GM19455 (cell line): ENCODE data around the gene PFKFB2.
"Not testable (repeated sequence)": the region's sequence is repeated elsewhere in the genome, so short reads cannot be mapped to it uniquely, and the experiment has no call there.

Experiments
- ATAC-seq: cut with Tn5 transposase; IDR thresholded peaks from one replicate; pipeline ENCODE4 v1.9.1; 2021; ENCODE audit not compliant: unreplicated experiment

Gene PFKFB2

DNA sequence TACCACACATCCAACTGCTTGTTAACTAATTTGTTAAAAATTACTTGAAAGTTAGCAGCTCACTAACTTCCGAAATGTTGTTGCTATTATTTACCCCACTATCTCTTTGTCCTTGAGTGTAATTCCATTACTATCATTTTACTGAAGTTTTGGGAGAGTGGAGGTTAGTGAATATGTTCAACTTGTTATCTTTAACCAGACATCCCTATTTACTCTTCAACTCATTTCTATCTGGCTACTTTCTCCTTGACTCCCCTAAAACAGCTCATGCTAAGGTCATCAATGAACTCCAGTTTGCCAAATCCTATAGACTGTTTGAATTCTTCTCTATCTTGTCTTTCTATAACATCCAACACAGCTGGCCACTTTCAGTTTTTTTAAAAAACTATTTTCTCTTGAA lies 16.2 kb upstream of the PFKFB2 start:
- no peak for ATAC-seq

DNA sequence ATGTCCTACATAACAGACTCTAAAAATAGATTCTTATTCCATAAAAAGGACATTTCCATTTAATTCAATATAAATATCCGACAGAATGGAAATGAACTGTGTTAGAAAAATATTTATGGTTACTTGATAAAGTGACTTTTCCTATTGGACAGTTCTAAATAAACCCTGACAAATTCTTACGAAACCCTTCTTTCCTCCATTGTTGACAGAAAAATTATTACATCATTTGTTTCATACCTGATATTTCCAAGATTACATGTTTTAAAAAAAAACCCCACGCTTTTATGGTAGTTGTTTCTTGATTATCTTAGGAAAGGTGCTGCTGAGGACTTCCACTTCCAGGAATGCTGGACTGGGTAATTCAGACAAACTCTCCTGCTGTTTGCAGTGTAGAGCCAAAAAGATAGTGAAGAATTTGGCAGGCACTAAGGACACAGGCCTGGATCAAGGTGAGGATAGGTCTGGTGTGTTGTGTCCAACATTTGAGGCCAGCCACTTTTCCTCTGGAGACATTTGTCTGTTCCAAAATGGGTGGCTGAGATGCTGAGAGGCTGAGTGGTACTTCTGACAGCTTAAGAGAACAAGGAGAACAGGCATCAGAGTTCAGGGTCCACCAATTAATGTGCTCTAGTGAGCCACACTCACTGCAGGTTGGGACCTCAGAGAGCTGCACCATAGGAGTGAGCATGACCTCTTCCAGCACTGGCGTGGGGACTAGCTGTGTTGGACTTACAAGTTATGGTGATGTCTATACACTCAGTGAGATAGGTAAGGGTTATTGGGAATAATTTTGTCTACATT lies 13.5 kb upstream of the PFKFB2 start:
- ATAC-seq = no peak

DNA sequence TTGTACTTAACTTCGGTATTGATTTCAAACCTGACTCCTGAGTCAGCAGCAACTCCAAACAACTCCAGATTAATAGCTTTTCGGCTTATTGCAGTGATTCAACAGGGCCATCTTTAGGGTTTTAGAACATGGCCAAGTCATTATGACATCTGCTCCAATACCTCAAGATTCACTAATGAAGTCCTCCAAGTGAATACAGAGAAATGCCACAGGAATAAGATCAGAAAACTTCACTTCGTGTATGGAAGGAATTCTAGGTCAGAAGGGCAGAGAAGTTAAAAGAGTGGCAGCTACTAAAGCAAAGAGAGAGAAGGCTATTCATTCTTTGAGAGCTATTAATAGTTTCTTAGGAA lies 12.9 kb upstream of the PFKFB2 start:
- no peak for ATAC-seq

DNA sequence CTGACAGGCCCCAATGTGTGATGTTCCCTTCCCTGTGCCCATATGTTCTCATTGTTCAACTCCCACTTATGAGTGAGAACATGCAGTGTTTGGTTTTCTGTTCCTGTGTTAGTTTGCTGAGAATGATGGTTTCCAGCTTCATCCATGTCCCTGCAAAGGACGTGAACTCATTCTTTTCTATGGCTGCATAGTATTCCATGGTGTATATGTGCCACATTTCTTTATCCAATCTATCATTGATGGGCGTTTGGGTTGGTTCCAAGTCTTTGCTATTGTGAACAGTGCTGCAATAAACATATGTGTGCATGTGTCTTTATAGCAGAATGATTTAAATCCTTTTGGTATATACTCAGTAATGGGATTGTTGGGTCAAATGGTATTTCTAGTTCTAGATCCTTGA lies 11.7 kb upstream of the PFKFB2 start:
- not testable (repeated sequence) for ATAC-seq

DNA sequence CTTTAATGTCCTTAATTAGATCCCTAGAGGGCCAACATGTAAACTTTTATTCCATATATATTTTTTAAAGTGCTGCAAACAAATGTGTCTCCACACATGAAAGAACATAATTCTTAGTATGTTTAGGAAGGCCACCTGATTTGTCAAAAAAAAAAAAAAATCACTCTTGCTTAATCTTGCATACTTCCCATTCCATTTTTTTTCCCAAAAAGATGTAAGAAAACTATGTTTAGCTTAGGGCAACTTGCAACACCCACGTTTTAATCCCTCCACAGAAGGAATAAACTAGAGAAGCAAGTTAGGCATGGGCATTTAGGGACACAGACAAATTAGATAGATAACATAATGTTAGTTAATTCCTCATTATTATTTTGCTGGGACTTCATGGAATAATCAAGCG lies 7.6 kb upstream of the PFKFB2 start:
- no peak for ATAC-seq

DNA sequence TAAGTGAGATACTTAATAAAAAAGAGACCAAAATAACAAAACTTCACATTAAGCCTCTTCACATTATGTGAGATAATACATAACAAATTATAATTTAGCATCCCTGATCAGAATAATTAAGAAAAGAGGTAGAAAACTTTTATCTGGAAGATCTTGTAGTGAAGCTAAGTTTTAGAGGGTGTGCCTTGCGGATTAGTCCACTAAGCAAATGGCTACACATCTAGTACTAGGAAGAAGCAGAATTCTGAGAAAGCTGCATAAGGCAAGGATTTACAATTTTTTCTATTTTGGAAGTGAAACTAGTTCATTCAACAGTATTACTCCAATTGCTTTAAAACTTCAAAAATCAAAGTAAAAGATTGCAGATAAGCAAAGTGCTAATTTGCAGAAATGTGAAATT lies 5.6 kb upstream of the PFKFB2 start:
- ATAC-seq = no peak

DNA sequence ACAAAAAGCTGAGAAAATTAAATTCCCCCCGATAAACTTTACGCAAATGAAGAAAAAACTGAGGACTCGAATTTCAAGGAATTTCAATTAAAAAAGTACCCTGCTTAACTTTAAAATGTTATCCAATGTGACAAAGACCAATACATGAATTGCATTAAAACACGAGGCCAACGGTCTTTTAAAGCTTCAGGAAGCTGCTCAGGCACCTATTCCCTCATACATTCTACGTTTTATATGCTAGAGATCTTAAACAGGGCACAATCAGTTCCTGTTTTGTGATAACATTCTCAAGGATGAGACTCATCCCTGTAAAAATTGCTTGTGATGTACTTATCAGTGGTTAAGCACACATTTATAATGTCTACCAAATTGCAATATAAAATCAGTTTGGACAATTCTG lies 5.0 kb upstream of the PFKFB2 start:
- ATAC-seq = no peak

DNA sequence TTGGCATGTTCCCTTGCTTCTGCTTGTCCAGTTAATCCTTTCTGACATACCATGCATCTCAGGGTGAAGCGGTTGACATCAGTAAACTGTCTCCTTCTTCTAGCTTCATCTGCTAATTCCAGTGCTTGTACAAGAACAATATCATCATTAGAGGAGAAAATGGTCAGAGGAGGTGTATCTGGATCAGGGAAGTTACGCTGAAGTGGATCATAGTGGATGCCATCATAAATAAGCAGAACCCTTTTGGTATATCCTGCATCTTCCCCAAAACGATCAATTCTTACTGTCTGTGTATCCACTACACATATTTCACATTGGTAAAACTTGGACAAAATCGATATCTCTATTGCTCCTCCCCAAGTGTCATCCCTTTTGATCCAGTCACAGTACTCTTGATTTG lies 4.0 kb upstream of the PFKFB2 start:
- ATAC-seq = no peak

DNA sequence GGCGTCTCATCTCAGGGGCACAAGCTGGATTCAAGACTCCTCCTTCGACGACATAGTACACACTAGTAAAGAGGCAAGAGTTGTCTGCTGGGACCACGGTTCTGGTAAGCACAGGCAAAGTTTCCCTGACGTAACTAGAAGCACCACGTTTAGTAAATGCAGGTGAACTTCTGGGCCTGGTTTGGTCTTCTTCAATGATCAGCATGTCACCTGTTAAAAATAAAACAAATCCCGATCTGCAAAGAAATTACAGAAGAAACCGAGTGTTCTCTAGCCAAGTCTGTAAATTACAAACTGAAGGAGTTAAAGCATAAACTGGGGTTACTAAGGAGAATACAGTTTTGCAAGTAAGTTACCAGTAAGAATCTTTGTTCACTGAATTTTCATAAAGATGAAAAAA lies 3.6 kb upstream of the PFKFB2 start:
- no peak for ATAC-seq

DNA sequence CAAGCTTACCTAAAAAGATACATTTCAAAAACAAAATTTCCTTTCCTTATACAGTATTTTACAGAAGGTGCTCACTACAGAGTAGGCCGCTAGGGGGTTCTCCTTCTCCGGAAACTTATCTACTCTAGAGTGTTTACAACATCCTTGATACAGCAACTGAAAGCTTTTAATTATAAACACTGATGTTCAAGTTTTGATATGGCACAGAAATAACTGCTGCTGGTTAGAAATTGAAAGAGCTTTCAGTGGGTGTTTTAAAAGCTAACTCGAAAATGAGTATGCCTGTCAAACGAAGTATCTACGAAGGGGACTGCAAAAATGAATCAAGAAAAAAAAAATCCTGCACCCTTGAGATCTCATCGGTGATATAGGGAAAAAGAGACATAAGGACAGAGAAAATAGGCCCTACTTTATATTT lies 3.1 kb upstream of the PFKFB2 start:
- peak; percentile 32 for ATAC-seq

DNA sequence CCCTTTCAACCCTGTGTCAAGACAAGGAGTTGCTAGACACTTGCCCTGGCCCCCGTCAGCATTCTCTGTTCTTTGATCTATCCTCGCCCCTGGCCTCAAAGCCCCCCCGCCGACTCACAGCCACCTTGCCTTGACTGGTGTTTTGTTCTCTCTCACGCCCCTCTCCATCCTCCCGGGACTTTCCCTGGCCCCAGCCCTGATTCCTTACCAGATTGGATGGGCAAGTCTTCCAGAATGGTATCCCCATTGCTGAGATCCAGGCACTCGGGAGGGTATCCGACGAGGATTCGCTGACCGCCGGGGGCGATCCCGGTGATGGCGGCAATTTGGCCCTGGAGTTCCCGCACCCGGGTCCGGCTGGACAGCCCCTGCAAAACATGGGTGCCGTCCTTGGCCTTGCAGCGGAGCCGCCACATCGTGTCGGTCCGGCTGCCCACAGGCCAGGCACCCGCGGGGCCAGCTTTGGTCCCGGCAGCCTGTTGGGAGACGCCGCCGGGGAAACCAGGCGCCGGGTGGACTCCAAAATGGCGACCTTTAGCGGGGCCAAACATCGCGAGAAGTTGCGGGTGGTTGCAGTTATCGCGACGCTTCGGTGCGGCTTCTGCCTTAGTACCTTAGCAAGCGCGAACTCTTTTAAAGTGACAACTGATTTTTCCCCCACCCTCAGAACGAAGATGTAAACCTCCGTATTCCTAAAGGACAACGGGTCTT lies 2.4 kb upstream of the PFKFB2 start:
- ATAC-seq = peak; percentile 47

DNA sequence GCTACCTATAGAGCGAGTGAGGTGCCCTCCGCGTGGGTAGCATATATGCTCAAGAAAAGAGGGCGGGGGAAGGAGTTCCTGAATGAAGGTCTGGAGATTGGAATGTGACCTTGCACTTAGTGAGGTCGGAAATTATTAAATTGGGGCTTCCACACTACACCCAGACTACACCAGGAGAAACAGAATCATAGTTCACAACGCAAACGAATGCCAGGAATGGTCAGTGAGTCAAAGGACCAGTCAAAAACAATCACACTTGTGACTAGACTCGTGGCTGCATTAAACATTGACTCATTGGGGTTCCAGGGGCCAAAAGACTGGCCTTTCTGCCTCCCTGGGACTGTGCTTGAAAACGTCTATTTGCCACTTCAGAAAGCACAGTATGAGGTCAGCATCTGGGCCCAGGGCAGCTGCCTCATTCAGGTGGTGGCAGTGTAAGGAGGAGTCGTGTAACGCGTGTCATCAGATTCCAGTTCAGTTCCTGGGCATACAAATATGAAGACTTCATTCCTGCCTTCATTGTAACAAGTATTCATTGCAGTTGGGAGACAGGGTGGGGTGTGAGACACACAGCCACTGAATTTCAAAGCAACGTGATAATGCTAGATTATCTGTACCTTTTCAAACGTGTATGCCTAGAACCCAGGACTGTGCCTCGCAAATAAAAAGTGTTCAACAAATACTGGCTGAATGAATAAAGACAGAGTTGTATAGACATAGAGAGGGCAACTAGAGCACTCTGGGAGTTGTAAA lies 1.7 kb upstream of the PFKFB2 start, which contains the start of gene YOD1:
Gene YOD1, minus strand, starts transcription at position 18 of the 753 bp plus-strand sequence. CDS start 178 bp downstream, outside the sequence.
- ATAC-seq = no peak

DNA sequence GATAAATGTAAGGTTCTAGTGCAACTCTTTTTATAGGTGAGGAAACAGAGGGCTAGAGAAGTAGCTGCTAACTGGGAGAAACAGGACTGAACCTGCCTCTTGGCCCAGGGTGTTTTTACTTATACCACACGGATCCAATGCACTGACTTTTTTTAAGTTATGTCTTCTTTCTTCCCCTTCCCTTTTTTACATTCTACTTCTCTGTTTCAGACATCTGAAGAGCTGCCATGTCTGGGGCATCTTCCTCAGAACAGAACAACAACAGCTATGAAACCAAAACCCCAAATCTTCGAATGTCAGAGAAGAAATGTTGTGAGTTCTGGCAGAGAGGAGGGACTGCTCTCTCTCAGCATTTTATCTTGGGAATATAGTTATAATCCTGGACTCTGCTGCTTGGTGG lies 1.4 kb downstream of the PFKFB2 start:
- no peak for ATAC-seq

DNA sequence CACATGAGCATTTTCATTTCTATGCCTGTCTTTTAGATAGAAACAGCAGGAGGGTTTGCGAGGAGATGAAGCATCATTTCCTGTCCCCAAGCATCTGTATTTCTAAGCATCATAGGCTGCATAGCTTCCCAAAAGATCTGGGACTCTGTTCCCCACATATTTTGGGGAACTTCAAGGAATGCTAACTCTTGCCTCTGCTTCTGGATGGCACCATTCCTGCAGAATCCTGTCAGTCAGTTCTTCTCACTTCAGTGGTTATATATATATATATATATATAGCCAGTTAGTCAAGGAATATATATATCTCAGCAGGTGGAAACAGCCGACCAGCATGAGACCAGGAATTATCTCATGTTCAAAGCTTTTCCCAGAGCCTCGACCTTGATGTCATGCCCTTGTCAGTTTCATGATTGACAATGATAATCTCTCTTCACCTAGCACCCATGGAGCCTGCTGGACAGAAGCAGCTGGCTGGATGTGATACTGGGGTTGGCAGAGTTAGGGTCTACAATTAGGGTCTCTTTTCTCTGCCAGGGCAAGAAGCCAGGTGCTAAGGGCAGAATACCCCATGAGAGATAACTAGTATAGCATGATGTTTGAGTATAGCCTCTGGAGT lies 2.4 kb downstream of the PFKFB2 start:
- no peak for ATAC-seq

DNA sequence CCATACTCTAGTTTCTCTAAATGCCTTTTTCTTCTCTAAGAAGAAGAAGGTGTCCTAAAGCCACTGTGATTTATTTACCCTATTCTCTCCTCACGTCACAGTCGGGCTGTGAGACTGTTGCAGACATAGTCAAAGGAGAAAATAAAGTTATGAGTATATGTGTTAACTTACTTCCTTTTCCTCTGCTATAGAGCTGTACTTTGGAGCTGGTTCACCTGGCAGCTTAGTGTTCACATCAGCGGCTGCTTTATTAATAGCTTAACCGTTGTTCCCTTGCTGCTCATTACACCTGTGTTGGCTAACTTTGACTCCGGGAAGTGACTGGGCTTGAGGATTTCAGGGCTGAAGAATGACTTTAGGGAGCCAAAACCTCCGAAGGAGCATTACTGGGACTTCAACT lies 3.6 kb downstream of the PFKFB2 start:
- ATAC-seq = no peak

DNA sequence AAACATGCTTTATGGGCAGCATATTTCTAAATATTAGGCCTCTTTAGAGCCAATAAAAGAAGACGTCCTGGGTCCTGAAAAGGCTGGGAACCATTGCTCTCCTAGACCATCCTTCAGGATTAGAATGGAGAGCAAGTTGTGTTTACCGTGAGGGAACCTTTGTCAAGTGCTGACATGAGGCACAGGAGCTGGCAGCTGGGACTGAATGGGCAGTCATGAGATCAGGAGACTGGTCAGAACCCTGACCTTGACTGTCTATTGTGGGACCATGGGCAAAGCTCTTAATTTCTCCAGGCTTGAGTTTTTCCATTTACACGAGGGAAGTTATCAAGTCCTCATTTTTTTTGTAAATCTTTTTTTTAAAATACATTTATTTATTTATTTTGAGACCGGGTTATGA lies 5.2 kb downstream of the PFKFB2 start:
- no peak for ATAC-seq

DNA sequence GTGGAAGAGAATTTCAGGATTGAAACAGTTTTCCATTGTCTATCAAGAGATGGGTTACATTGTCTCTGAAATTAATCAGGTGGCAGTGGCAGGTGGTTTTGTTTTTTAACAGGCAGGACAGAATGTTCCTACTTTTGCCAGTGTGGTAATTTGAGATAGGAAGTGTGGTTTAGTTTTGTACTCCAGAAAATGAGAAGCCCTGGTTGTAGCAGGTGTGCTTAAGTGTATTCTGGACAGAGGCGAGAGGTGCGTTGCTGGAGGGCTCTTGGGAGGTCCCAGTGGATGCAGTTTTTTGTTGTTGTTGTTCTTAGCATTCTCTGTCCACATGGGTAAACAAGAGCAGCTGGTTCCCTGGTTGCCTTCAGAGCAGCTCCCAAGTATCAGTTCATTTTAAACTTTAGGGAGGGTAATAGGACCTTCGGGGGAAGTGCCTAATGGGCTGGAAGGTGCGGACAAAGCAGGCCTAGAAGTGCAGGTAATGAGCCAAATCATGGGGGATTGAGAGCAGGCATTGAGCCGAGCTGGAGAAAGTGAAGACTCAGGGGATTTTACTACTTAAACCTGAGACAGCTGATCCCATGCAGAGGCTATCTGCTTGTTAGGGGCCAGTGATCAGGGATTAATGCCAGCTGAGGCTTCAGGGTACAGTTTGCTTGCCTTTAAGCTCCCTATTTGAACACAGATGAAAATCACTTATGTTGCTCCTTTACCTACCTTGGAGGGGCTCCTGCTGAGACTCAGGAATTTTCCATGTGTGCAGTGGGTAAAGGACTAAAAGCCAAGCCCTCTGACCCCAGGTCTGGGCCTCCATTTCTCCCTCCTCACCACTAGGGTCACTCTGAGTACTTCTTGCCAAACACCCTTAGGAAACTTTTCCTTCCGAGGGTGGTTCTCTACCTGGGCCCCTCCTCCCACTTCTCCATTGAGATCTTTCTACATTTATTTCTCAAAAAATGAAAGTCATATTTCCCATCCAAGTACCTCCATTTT lies 6.1 kb downstream of the PFKFB2 start:
- ATAC-seq = no peak

DNA sequence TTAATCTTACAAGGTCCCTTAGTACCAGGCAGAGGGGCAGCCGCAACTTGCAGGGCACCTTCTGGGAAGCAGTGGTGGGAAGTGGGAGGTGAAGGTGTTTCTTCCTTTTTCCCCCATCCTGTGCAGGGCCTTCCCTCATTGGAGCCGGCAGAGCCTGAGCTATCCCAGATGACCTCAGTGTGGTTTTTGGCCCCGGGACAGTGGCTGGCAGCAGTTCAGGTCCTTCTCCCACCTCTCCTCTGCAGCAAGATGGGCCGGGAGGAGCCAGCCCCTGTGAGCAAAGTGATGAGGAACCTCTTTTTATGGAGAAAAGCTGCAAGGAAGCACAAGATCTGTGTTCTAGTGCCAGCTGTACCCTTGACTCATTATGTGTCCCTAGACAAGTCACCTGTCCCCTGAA lies 6.8 kb downstream of the PFKFB2 start:
- no peak for ATAC-seq

DNA sequence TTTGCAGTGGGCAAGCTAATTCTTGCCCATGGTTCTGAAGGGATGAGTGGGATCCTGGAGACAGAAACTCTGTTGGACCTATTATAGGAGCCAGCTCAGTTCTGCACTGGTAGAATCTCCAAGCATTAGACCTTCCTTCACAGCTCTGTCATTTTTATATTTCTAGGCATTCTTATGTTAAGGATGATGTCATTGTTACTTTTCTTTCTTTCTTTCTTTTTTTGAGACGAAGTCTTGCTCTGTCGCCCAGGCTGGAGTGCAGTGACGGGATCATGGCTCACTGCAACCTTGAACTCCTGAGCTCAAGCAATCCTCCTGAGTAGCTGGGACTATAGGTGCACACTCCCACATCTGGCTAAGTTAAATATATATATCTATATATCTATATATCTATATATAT lies 7.5 kb downstream of the PFKFB2 start:
- no peak for ATAC-seq

DNA sequence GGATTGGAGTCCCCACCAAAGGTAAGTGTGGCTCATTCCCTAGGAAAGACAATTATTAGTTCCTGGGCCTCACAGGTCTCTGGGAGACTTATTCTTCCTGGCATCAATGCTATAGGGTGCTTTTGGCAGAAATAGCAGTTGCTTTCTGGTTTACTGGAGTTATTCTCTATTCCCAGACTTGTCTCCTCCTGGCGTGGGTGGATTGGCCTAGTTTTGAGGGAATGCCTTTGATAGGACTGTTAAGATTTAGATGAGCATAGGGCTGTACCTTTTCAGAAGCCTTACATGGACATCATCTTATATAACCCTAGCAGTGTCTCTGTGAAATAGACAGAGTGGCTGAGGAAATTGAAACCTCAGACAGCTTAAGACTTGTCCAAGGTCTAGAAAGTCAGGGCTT lies 9.0 kb downstream of the PFKFB2 start:
- no peak for ATAC-seq
